ENCODE measurements around the gene DRG2. TPM values are rescaled to one million over a fixed set of nuclear protein-coding genes. Genes with fewer than 3 reads are reported as not detected.

DRG2 gene
- total RNA-seq, 1 experiment from 2014 or later = 42.7 TPM

GRCh38 chr17:18102640-18103039 lies 14.9 kb downstream of the DRG2 start:
- POLR2A ChIA-PET (ENCODE audit: low non-redundant PET) = no interaction called here

DNA sequence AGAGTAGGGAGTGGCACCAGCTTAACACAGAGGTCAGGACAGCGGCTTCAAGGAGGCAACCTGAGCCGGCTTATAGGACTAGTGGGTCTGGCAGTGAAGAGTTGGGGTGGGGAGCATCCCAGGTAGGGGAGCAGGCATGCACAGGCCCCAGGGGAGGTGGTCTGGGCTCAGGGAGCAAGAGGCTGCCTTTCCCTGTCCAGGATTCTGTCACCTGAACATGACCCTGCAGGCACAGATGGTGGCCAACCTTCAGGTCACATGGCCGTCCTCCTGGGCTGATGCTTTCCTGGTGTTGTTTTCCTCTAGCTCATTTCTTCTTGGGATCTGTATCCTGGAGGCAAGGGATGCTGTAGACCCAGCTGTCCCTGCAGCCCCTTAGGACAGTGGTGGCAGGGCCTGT lies 17.3 kb downstream of the DRG2 start:
- no peak for DNase-seq (ENCODE audit: low spot score)
- H3K4me3 ChIP-seq (ENCODE audit: low read depth, low read length, poor library complexity, severe bottlenecking) = no peak overlapping the region
- BruUV-seq (replicated peaks) = no TSS peak
- no peaks in the 10 kb centered on the region for H3K27me3 ChIP-seq (replicated peaks; ENCODE audit: insufficient read depth, low read depth, low read length, poor library complexity)
- H3K4me1 ChIP-seq (ENCODE audit: insufficient read depth, low read length, poor library complexity, severe bottlenecking) = peaks cover 12% of the 10 kb centered on the region
- H3K9me3 ChIP-seq (ENCODE audit: low read depth, low read length, poor library complexity, severe bottlenecking) = no peaks in the 10 kb centered on the region
- no peak overlapping the region for H3K27ac ChIP-seq (ENCODE audit: low read depth, low read length, poor library complexity, severe bottlenecking)
- ChIA-PET POLR2A (ENCODE audit: low non-redundant PET) (no interaction called here), CTCF (no interaction called here)
- peaks cover 6% of the 10 kb centered on the region for H3K36me3 ChIP-seq (ENCODE audit: insufficient read depth, low read length, poor library complexity, severe bottlenecking)
- TF ChIP-seq, protein P1, sequence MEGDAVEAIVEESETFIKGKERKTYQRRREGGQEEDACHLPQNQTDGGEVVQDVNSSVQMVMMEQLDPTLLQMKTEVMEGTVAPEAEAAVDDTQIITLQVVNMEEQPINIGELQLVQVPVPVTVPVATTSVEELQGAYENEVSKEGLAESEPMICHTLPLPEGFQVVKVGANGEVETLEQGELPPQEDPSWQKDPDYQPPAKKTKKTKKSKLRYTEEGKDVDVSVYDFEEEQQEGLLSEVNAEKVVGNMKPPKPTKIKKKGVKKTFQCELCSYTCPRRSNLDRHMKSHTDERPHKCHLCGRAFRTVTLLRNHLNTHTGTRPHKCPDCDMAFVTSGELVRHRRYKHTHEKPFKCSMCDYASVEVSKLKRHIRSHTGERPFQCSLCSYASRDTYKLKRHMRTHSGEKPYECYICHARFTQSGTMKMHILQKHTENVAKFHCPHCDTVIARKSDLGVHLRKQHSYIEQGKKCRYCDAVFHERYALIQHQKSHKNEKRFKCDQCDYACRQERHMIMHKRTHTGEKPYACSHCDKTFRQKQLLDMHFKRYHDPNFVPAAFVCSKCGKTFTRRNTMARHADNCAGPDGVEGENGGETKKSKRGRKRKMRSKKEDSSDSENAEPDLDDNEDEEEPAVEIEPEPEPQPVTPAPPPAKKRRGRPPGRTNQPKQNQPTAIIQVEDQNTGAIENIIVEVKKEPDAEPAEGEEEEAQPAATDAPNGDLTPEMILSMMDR (conservative IDR thresholded peaks at IDR 0.05; ENCODE audit: low read depth, low read length) = no peak
- TF ChIP-seq EZH2 (IDR thresholded peaks at IDR 0.05; ENCODE audit: borderline replicate concordance, low read depth, low read length, poor library complexity, severe bottlenecking) = no peak
- intact Hi-C loops (cut with micrococcal nuclease; ENCODE audit: unreplicated experiment) = no loop called here

More at GRCh38 chr17:18102640-18103039, 14.9 kb downstream of the DRG2 start:
- intact Hi-C loops (cut with micrococcal nuclease; ENCODE audit: unreplicated experiment) = no loop called here
- no peak overlapping the region for H3K27ac ChIP-seq (ENCODE audit: low read depth, low read length, poor library complexity, severe bottlenecking)
- TF ChIP-seq EZH2 (IDR thresholded peaks at IDR 0.05; ENCODE audit: borderline replicate concordance, low read depth, low read length, poor library complexity, severe bottlenecking) = no peak
- TF ChIP-seq, protein P1 (conservative IDR thresholded peaks at IDR 0.05; ENCODE audit: low read depth, low read length) = no peak
- H3K9me3 ChIP-seq (ENCODE audit: low read depth, low read length, poor library complexity, severe bottlenecking) = no peaks in the 10 kb centered on the region
- DNase-seq (ENCODE audit: low spot score) = no peak
- BruUV-seq (replicated peaks) = no TSS peak
- CTCF ChIA-PET = no interaction called here
- no peak overlapping the region for H3K4me3 ChIP-seq (ENCODE audit: low read depth, low read length, poor library complexity, severe bottlenecking)
- peaks cover 20% of the 10 kb centered on the region for H3K36me3 ChIP-seq (ENCODE audit: insufficient read depth, low read length, poor library complexity, severe bottlenecking)
- no peaks in the 10 kb centered on the region for H3K4me1 ChIP-seq (ENCODE audit: insufficient read depth, low read length, poor library complexity, severe bottlenecking)
- H3K27me3 ChIP-seq (replicated peaks; ENCODE audit: insufficient read depth, low read depth, low read length, poor library complexity) = no peaks in the 10 kb centered on the region

- TF ChIP-seq, protein P1 (conservative IDR thresholded peaks at IDR 0.05; ENCODE audit: low read depth, low read length) = no peak
- no peak for TF ChIP-seq EZH2 (IDR thresholded peaks at IDR 0.05; ENCODE audit: borderline replicate concordance, low read depth, low read length, poor library complexity, severe bottlenecking)
- CTCF ChIA-PET = no interaction called here
Observed at GRCh38 chr17:18105595-18105994, 17.8 kb downstream of the DRG2 start.

More at GRCh38 chr17:18105595-18105994, 17.8 kb downstream of the DRG2 start:
- BruUV-seq (replicated peaks) = no TSS peak
- Histone ChIP-seq H3K27me3 (replicated peaks; ENCODE audit: insufficient read depth, low read depth, low read length, poor library complexity) (no peaks in the 10 kb centered on the region), H3K9me3 (ENCODE audit: low read depth, low read length, poor library complexity, severe bottlenecking) (no peaks in the 10 kb centered on the region), H3K36me3 (ENCODE audit: insufficient read depth, low read length, poor library complexity, severe bottlenecking) (peaks cover 6% of the 10 kb centered on the region), H3K4me1 (ENCODE audit: insufficient read depth, low read length, poor library complexity, severe bottlenecking) (peaks cover 12% of the 10 kb centered on the region), H3K27ac (ENCODE audit: low read depth, low read length, poor library complexity, severe bottlenecking) (no peak overlapping the region), H3K4me3 (ENCODE audit: low read depth, low read length, poor library complexity, severe bottlenecking) (no peak overlapping the region)
- DNase-seq (ENCODE audit: low spot score) = no peak
- intact Hi-C loops (cut with micrococcal nuclease; ENCODE audit: unreplicated experiment) = no loop called here
- POLR2A ChIA-PET (ENCODE audit: low non-redundant PET) = no interaction called here

All from A673 (cell line).